Stimulated activated CD4-positive, alpha-beta T cell treated with anti-CD3 and anti-CD28 coated beads, TNF-alpha, amount 100 ng/mL, for 48 hours (primary cell): ENCODE data around the gene EPHB6.

Experiments
- DNase-seq, 3 donors: peaks; one replicate each; pipeline ENCODE4 v3.0.0-alpha.2; 2020; ENCODE audit warnings: low read depth in 3 of 3

EPHB6 gene

DNA sequence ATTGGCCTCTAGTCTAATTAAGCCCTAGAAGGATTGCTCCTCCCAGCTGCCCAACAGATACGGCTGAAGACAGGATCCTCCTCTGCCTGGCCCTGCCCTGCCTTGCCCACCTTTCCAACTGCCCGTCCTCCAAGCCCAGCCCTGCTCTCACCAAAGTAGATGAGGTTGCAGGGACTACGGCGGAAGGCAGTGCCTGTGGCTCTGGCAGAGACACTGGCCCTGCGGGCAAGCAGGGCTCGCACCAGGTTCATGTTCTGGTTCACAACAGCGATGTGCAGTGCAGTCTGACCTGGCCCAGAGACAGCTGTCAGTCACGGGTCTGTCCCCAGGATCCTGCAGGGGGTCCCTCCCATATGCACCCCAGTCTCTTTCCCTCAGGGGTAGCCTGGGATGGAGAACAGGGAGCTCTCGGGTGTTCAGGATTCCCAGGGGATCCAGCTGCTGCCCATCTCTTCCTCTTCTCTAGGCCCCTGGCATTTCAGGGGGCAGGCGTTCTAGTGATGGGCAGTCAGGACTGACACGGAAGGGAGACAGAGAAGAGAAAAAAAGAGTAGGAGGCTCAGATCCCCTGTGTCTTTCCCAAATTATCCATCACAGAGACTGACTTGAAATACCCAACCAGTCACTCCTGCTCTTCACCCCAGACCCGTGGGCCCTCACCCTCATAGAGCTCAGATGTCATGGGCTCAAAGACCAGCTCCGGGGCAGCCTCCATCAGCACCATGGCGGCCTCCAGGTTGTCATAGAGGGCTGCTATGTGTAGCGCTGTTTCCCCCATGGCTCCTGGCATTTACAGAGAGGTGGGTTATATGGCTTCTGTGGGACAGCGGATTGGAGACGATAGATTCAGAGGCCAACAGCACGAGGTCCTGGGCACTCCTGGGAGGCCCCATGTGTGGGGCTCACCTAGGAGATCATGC is 22.4 kb downstream of the EPHB6 start:
- no peak for DNase-seq

DNA sequence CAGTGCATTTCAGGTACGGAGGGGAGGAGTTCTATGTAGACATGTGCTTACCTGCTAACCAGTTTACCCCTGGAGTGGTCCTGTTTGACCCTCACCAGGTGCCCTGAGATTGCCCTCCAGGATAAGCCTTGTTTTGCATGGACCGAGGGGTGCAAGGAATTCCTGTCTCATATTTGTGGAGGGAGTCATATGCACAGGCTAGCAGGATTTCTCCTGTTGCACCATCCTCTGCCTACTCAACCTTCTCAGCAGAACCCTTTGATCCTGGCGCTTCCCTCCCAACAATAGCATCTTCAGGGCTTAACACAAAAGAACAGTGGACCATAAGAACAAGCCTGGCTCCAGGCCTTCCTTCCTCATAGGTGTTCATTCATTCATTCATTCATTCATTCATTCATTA is 23.4 kb downstream of the EPHB6 start:
- no peak for DNase-seq

DNA sequence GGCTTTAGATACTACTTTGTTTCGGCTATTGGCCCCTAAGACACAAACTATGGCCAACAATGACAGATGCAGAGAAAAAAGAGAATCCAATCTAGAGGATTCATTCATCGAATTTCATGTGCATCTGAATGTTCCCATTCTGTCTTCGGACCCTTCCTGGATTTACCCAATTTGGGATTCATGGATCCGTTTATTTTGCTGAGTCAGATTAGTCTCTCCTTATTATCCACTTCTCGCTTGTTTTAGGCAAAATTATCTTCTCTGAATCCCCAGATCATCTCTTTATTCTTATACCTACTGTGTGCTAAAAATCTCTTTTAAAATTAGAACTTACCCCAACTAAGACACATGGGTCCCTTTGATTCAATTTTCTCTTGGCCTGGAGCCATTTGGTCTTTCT is 24.2 kb downstream of the EPHB6 start:
- DNase-seq, result no peak

DNA sequence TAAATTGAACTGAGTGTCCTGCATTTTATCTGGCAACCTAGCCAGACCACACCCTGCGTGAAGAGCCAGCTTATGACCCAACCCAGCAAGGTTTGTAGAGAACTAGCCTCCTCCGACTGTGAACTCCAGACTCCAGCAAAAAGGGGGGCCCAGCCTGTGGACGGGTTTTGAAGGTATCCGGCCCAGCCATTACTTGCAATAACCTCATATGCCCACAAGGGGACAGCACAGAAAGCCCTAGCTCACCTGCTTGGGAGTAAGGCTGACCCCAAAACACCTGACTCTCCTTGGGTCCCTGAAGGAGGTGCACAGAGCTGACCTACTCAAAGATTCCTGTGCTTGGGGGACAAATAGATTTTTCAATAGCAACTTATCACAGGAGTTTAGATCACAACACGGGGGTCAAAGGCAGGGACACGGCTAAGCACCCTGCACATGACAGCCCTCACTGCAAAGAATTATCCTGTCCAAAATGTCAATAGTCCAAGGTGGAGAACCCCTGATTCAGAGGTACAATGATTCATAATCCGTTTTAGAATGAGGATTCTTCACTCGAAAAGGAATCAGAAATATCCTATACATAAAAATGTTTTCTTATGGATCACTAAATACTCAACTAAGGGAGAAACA is 26.1 kb downstream of the EPHB6 start:
- DNase-seq, result peak in 2 of 3 donors; percentile 16 to 37

DNA sequence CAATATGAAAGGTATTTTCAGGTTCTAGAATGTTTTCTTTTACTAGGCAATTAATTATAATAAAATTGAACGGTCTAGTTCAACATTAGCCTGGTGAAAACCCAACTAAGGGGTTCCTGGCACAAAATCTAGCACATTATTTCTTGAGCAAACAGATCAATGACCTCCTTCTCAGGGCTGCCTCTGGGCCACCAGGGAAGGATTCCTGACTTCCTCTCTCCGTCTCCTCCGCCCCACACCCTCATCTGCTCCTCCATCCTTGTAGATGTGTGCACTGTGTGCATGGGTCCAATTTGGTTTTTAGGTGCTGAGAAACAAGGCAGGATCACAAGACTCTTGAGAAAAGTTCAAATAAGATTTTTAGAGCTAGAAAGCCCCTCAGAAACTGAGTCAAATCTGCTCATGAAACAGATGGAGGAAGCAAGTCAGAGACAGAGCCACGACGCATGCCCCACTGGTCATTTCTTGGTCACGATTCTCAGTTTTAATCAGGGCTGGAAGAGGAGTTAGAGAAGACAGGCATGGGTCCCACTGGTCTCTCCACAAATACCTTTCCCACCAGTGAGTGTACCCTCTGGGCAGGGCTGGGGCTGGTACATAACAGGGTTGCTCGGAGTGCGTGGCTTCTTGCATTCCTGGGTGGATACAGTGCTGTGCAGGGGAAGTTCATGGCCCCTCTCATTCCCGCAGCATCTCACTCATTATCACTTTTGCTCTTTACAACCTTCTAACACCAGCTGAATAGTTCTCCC is 26.9 kb downstream of the EPHB6 start:
- no peak for DNase-seq

DNA sequence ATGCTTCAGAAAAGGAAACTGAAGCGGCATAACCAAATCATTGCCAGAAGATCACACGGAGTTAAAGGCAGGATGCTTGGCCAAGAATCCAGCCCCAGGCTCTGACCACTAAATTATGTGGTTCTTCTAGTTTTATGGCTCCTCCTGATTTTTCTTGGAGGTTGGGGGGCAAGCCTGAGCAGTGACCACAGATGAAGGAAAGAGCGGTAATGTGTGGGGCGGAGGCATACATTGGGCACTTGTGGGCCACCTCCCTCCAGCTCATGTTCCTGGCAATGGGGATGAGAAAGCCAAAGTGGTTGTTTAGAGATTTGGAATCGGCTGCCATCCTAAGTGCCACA is 27.4 kb downstream of the EPHB6 start:
- DNase-seq, result no peak

DNA sequence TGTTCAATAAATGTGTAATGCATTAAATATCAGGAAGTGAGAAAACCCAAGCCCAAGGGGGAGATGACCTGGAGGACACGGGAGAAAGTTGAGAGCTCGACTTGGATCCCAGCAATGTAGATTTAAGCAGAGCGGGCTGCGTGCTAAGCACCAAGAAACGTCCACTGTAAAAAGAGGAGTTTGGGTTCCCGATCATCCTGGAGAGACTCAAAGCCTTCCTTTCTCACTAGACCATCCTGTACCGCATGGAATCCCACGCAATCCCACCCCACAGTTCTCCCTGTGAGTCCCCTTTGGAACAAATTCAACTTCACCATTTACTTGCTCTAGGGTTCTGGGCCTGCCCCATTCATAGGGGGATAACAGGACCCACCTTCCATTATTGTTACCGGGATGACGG is 28.3 kb downstream of the EPHB6 start:
- DNase-seq, result no peak

DNA sequence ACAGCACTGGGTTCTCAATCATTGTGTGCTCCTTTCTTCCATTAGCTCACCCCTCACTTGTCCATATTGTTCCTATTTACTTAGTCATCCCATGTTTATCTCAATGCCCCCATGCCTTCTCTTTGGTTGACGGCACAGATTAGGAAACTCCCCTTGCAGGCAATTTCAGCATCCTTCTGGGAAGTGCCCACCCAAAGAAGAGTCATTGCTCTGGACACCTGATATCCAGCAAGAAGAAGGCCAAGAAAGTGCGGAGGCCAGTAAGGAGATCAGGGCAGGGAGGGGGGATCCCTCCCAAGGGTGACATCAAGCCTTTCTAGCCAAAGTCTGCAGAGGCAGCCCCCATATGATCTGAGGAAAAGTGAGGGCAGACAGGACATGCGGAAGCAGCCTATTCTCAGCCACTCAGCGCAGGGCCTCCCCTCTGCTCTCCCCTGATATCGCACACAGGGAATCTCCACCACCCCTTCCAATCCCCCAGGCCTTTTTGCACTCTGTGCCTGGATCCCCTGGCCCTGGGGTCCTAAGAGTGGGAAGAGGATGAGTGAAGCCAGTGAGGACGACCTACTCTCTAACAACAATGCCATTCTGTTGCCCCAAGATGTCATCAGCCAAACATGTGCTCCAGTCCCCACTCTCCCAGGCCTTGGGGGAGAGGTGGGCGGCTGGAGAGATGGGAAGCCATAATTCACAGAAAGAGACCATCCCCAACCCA is 28.9 kb downstream of the EPHB6 start:
- no peak for DNase-seq

DNA sequence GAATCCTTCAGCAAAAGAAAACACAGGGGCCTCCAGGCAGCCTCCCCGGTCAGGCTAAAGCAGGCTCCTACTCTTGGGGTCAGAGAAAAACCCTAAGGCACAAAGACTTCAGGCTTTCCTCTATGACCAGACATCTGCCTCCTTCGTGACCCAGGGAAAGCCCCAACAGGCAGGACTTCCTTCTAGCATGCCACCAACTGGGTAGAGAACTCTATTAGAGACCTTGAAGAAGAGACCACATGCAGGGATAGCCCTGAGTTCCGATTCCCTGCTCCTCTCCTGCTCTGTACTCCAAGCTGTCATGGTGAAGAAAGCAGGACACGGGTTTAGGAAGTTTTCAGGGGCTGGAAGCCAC is 29.4 kb downstream of the EPHB6 start:
- no peak for DNase-seq

DNA sequence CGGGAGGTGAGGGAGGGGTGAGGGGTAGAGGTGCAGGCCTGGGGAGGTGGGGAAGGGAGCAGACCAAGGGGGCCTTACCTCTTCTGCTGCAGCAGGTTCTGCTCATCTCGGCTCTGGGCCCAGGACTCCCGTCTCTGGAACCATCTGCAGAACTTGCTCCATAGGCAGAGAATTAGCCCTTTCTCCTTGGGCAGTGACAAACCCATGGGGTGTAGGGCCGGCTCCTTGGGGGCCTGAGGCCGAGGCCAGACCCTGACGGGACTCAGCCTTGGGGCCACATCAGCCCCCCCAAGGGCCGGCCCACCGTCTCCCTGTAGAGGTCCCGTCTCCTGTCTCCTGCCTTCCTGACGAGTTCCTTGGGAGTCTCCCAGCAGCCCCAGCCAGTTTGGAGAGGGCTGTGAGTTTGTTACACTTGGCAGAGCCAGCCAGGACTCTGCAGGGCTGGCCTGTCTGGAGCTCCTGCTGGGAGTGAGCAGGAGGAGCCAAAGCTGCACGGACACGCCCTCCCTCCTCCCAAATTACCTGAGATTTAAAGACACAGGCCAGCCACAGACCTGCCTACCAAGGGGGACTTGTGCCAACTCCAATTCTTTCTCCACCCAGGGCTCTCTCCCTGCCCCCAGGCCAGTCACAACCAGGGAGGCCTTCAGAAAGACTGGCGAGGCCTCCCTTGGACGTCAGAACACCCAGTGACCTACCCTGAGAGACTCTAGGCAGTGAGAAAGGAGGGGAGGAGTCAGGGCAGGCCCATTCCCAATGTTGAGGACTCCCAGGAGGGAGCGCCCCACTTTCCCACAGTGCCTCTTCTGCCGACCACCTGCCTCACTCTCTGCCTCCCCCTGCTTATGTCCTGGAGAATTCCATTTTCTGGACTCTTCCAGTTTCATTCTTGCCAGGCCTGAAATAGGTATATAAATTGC is 30.7 kb downstream of the EPHB6 start, which contains the start of gene TRPV6:
TSS of gene TRPV6 (minus strand) at position 435 of the 920 bp plus-strand sequence.
- no peak for DNase-seq

DNA sequence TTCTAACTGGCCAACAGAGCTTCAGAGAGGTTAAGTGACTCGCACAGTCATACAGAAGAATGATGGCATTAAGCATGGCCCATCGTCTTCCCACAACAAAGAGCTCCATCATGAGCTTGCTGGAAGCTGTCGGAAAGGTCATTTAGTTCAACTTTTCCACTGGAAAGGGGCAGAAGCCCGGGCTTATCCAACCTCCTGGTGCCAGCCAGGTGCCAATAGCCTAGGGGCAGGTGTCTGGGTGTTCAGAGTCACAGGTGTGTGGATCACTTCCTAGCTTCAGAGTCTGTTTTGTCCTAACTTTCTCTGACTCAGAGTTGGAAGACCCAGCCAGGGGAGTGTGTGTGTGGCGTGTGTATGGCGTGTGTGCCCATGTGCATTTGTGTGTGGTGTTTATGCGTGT is 32.0 kb downstream of the EPHB6 start:
- no peak for DNase-seq

DNA sequence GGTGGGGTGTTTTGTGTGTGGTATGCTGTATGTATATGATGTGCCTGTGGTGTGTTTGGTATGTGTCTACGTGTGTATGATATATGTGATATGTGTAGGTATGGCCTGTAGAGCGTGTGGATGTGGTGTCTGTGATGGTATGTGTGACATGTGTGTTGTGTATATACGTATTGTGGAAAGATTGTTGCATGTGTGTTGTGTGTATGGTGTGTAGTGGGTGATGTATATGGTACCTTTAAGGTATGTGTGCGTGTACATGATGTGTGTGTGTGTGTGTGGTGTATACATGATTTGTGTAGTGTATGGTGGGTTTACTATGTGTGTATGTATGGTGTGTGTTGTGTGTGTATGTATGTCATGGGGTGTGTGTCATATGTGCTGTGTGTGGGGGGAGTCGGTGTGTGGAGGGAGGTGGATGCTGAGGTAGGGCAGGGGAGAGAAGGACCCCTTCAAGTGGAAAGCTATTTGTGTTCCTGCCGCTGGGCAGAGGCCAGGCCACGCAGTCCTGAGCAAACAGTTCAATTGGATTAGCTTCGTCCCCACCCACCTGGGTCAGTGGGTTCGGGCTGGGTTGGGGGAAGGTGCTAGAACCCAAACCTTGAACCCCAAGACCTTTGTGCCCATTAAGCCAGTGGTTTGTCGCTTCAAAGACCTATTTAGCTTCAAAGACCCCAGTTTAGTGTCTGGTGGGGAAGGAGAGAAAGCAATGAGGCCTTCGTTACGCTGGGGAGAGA is 32.6 kb downstream of the EPHB6 start:
- no peak for DNase-seq

DNA sequence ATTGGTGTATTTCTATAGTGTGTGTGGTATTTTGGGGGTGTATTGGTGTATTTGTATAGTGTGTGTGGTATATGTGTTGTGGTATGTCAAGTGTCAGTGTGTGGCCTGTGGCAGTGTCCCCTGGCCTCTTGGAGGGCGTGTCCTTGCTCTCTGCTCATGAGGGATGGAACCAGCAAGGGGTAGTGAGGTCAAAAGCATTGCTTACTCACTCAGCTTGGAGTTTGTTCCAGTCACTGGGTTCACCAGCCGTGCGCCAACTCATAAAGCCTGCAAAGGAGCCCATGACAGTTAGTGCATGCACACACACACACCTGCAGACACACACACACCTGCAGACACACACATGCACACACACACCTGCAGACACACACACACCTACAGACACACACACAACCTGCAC is 34.9 kb downstream of the EPHB6 start:
- no peak for DNase-seq

DNA sequence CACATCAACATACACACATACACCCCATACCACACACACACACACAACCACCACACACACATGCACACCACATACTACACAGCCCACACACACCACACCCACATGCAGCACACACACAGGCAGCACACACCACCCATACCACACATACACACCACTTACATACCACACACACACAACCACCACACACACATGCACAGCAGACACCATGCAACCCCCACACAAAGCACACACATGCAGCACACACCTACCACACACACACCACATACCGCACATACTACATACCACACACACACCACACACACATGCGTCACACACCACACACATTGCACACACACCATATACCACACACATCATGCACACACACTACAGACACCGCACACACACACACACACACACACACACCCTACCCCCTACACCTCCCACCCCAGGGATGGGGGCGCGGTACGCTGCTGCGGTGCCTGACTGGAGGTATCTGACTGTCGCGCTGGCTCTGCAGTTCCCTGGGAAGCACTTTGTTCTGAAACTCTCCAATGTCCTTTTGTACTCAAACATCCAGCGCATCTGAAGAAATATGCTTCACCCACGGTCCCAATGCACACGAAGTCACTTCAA is 36.1 kb downstream of the EPHB6 start:
- DNase-seq, result no peak

DNA sequence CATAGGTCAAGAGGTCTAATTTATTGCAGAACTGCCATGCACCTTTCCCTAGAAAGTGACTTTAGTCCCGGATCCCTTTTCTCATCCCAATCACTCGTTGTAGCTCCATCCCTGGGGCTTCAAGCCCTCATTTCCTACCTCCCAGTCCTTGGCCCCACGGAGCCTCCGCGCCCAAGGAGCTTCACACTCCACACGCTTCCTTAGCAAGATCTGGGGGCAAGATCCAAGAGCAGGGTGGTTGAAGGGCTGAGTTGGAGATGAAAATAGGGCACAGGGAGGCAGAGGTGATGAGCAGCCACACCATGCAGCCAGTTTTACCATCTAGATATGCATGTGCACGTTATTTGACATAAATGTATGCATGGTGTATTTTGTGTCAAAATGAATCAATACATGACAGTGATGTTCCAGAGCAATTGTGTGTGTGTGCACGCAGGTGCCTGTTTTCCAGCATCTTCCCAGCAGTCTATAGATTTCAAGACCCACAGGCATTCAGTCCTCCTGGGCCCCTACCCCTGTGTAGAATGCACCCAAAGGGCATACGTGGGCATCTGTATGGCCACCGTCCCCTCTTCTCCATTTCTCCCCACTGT is 36.7 kb downstream of the EPHB6 start:
- DNase-seq, result no peak

DNA sequence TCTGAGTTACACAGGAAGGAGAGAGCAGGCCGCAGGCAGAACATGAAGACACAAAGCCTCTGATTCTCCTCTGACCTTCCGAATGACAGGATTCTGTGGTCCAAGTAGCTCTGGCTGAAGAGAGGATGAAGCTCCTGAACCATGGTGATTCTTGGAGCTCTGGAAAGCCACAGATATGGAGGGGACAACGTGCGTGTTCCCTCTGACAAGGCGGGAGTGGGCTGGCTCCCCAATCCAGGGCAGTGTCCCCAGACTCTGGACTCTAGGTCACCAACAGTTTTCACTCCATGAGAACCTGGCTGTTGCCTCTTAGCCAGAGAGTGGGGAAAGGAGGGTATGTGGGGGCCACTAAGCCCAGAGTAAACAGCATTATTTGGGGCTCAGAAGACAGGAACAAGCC is 38.1 kb downstream of the EPHB6 start:
- no peak for DNase-seq

DNA sequence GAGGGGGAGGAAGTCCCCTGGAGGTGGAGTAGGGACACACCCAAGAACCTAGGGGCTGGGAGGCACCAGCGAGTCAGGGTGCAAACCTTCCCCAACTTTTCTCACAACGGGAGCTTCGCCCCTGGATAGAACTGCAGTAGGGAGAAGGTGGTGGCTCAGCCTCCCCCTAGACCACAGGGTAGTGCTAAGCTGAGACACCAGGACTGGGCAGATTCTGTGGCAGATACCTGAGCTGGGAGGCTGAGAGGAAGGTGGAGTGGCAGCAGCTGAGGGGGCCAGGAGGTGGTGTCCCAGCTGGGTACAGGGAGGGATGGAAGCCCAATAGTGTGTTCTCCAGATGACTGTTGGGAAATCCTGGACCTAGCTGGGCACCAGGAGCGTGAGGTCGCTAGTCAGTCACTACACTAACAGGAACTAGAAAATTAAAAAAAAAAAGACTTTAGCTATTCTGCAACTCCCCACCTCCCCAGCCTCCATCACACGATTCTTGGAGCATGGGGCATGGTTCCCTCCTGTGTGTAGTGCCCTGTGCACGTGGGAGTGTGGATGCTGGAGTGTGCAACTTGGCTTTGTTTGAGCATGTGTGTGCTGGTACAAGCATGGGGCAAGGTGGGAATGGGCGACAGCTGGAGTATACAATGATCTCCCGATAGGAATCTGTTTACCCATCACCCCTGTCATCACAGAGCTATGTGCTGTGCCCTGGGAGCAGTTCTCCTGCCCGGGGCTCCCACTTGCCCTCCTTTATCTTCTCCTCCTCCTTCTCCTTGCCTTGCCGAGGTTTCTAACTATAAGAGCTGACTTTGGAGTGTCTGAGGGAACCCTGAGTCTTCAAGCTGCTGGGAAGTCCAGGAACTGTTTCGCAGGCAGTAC is 39.5 kb downstream of the EPHB6 start:
- no peak for DNase-seq

DNA sequence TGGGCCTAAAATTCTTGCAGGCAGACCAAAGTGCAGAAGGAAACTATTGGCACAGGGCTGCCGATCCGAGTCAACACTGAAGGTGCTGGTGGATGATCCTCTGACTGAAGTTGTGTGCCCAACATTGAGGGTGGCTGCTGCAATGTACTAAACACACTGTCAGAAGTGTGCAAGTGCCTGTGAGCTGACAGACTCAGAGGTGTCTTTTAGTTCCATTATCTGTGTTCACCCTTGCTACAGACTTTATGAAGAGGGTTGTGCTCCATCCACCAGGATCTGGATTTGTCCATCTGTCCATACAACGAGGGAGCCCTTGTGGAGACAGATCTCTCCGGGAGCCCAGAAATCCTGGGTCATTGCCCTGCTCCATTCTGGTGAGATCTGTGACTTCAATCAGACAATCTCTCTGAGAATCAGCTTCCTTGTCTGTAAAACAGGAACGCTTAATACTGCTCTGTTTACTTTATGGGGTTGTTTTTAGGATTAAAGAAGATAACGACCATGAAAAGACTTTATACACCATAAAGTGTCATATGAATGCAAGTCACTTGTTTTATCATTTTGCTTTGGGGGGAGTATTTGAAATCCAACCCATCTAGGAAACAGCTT is 40.2 kb downstream of the EPHB6 start:
- DNase-seq, result no peak
